Caco-2 (cell line): ENCODE results near the gene SPDYE1. TPM values are rescaled to one million over a fixed set of nuclear protein-coding genes. Genes with fewer than 3 reads are reported as not detected.
"Not testable (repeated sequence)": the region's sequence is repeated elsewhere in the genome, so short reads cannot be mapped to it uniquely, and the experiment has no call there.

Source experiments
- BruUV-seq: library from RNA; stranded (reverse); fragments of 400-500 nt; replicated peaks from 2 replicates; lab custom pipeline; 2021; lab: Mats Ljungman, UMichigan
- CTCF ChIA-PET: fragments of 300-600 bp; sonication (Branson Sonifier 250); formaldehyde crosslinking; loops from one replicate; lab custom pipeline; 2022; ENCODE audit warnings: antibody characterized with exemption; lab: Charles Lee
- POLR2A ChIA-PET: fragments of 300-600 bp; sonication (Branson Sonifier 250); formaldehyde crosslinking; loops from one replicate; lab custom pipeline; 2022; ENCODE audit warnings: antibody characterized with exemption; lab: Charles Lee
- DNase-seq, 2 experiments: peaks; one replicate each; pipeline versions ENCODE4 v3.0.0 to v3.0.0-alpha.2; 2020 to 2022
- H3K27me3 ChIP-seq: replicated peaks from 2 replicates; pipeline ENCODE4 v1.6.0; 2011; ENCODE audit warnings: low read length; ENCODE audit not compliant: control insufficient read depth, insufficient read depth
- H3K36me3 ChIP-seq: 2 replicates; pipeline ENCODE4 v1.5.1; 2011; ENCODE audit warnings: low read length; ENCODE audit not compliant: control insufficient read depth, insufficient read depth
- H3K4me1 ChIP-seq: fragments of 250-450 bp; sonication (Bioruptor Pico); 2 replicates; pipeline ENCODE4 v1.5.1; 2020; ENCODE audit warnings: mild to moderate bottlenecking
- H3K4me3 ChIP-seq: 2 replicates; pipeline ENCODE4 v1.5.1; 2011; ENCODE audit warnings: low read depth, mild to moderate bottlenecking, control low read depth, low read length
- H3K9me3 ChIP-seq: fragments of 250-450 bp; sonication (Bioruptor Pico); 2 replicates; pipeline ENCODE4 v1.5.1; 2020; ENCODE audit warnings: mild to moderate bottlenecking, moderate library complexity
- H3K27ac Mint-ChIP-seq: one replicate; pipeline ENCODE4 v1.8.0; 2022; ENCODE audit warnings: mixed read lengths; ENCODE audit not compliant: unreplicated experiment
- H3K27me3 Mint-ChIP-seq: one replicate; pipeline ENCODE4 v1.8.0; 2022; ENCODE audit warnings: mixed read lengths; ENCODE audit not compliant: insufficient read depth, unreplicated experiment
- H3K36me3 Mint-ChIP-seq: one replicate; pipeline ENCODE4 v1.8.0; 2022; ENCODE audit warnings: mild to moderate bottlenecking, mixed read lengths; ENCODE audit not compliant: insufficient read depth, unreplicated experiment
- H3K4me1 Mint-ChIP-seq: one replicate; pipeline ENCODE4 v1.8.0; 2022; ENCODE audit warnings: low read depth, mixed read lengths; ENCODE audit not compliant: unreplicated experiment
- H3K4me3 Mint-ChIP-seq: one replicate; pipeline ENCODE4 v1.8.0; 2022; ENCODE audit warnings: mild to moderate bottlenecking, moderate library complexity, mixed read lengths; ENCODE audit not compliant: unreplicated experiment
- H3K9me3 Mint-ChIP-seq: one replicate; pipeline ENCODE4 v1.8.0; 2022; ENCODE audit warnings: mixed read lengths; ENCODE audit not compliant: unreplicated experiment
- intact Hi-C: fragments of 100-400 bp; cut with micrococcal nuclease; formaldehyde crosslinking; loops from one replicate; pipeline ENCODE4 v1.10.0; 2022; ENCODE audit not compliant: unreplicated experiment
- total RNA-seq: library from RNA; stranded (reverse); gene quantifications from 2 replicates; pipeline ENCODE4 v1.2.3, GENCODE V29; 2022
- TF ChIP-seq, protein P1 (sequence below), 2 experiments: fragments of 200-600 bp in 1 of 2; IDR thresholded peaks; 1 replicate in 1 of 2; 2 replicates in 1 of 2; pipeline versions ENCODE4 v1.5.1 to v1.8.0; 2011 to 2022; ENCODE audit warnings: antibody characterized with exemption in 1 of 2, control low read depth in 1 of 2, inconsistent platforms in 1 of 2, low read depth in 1 of 2, low read length in 1 of 2, mild to moderate bottlenecking in 1 of 2, moderate library complexity in 1 of 2; ENCODE audit not compliant: insufficient read depth in 1 of 2, severe bottlenecking in 1 of 2, unreplicated experiment in 1 of 2

SPDYE1 gene
- total RNA-seq, 1 experiment from 2014 or later: not detected

DNA sequence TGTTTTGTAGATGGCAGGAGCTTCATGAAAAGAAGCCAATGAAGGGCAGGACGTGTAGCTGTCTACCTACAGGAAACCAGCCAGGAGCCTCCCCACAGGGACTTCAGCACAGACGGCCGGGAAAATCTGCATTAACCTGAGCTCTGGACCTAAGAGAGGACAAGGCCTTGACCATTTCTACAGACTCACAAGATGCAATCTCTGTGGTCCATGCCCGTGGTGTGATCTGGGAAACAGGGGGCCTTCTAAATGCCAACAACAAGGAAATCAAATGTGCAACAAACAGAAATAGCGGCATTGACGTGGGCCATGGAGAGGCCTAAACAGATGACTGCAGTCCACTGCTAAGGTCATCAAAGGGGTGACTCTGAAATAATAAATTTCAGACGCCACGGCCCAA is 14.4 kb downstream of the SPDYE1 start:
- H3K9me3 ChIP-seq, H3K9me3 Mint-ChIP-seq, H3K27me3 ChIP-seq, BruUV-seq, POLR2A ChIA-PET, H3K27ac Mint-ChIP-seq, H3K4me3 Mint-ChIP-seq, H3K36me3 ChIP-seq, H3K4me1 ChIP-seq, CTCF ChIA-PET, H3K4me1 Mint-ChIP-seq, intact Hi-C loops, H3K27me3 Mint-ChIP-seq, H3K4me3 ChIP-seq, DNase-seq: not testable (repeated sequence)
- H3K36me3 Mint-ChIP-seq: peaks cover 11% of the 10 kb centered on the region

DNA sequence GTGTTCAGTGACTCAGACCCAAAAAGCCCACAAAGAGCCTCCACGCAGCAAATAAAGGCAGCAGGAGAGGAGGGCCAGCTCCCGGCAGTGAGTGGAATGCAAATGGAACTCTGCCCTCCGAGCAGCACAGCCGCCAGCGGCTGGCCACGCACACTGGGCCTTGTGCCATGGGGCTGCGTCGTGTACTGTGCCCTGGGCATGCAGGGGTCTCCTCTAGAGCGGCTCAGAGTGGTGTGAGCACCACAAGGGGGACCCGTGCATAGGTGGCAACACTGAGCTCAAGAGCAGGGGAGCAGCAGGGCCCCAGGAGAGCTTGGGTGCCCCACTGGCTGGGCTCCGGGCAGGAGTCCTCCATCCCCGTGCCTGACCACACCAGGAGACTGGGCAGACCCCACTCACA is 17.4 kb downstream of the SPDYE1 start:
- intact Hi-C loops: loop anchor here (5.0 kb wide), 1 partner anchor 67 kb away; the partner anchor contains the start of gene POLM
- not testable (repeated sequence) for H3K4me3 Mint-ChIP-seq, BruUV-seq

DNA sequence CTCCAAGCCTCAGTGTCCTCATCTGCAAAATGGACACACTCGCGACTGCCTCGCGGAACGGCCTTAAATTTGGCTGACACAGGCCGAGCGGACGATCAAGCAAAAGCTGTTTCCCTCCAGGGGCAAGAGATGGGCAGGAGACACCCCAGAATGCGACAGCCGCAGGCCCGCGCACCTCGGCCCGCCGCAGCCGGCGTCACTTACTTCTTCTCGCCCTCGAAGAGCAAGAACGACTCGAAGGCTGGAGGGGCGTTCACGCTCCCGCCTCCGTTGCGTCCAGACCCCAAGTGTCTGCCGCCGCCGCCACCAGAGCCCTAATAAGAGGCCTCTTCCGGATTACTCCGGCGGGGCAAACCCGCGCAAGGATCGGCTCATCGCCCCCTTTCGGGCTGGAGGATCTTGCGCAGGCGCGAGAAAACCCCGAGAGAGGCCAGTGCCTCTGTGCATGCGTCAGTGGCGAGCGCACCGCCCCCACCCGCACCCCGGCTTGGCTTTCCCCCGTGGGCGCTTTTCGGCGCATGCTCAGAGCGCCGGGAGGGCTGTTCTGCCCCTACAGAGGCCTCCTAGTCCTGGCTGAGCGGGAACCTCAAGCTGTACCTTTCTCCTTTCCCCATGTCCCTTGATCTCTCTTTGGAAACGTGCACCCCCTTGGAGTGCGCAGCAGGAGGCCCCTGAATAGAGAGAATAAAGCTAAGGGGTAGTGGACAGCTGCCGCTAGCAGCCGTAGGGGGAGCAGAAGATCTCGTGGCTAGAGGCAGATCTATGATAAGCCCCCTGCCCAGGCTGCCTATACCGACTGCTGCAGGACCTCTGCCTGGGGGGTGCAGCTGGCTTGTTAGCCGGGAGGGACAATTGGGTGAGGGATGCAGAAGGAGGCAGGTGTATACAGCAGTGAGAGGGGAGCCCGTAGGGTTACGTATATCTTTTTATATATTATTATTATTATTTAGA is 21.4 kb downstream of the SPDYE1 start:
- H3K36me3 Mint-ChIP-seq, H3K36me3 ChIP-seq, H3K27me3 Mint-ChIP-seq, H3K4me1 Mint-ChIP-seq, H3K27me3 ChIP-seq, H3K9me3 Mint-ChIP-seq, BruUV-seq, H3K4me1 ChIP-seq, H3K9me3 ChIP-seq, POLR2A ChIA-PET: not testable (repeated sequence)
- TF ChIP-seq, protein P1, sequence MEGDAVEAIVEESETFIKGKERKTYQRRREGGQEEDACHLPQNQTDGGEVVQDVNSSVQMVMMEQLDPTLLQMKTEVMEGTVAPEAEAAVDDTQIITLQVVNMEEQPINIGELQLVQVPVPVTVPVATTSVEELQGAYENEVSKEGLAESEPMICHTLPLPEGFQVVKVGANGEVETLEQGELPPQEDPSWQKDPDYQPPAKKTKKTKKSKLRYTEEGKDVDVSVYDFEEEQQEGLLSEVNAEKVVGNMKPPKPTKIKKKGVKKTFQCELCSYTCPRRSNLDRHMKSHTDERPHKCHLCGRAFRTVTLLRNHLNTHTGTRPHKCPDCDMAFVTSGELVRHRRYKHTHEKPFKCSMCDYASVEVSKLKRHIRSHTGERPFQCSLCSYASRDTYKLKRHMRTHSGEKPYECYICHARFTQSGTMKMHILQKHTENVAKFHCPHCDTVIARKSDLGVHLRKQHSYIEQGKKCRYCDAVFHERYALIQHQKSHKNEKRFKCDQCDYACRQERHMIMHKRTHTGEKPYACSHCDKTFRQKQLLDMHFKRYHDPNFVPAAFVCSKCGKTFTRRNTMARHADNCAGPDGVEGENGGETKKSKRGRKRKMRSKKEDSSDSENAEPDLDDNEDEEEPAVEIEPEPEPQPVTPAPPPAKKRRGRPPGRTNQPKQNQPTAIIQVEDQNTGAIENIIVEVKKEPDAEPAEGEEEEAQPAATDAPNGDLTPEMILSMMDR (IDR thresholded peaks at IDR 0.05; ENCODE audit: insufficient read depth in 1 of 2, low read depth in 1 of 2, low read length in 1 of 2, severe bottlenecking in 1 of 2, unreplicated experiment in 1 of 2): peak; percentile 48 to 62
- CTCF ChIA-PET: interaction anchor here (0.6 to 1.1 kb wide), 4 partner anchors 20 to 533 kb away, joined by 3 to 6 read pairs (median 3); partner anchors contain the start of gene DBNL
- peak overlapping the region; percentile 62 for H3K4me3 ChIP-seq
- intact Hi-C loops: loop anchor here (5.0 kb wide), 1 partner anchor 63 kb away; the partner anchor contains the start of gene POLM
- peak overlapping the region; percentile 73 for H3K4me3 Mint-ChIP-seq
- H3K27ac Mint-ChIP-seq: peak overlapping the region; percentile 70
- DNase-seq: peak; percentile 98

More for the DNA sequence above, 17.4 kb downstream of the SPDYE1 start:
- H3K36me3 ChIP-seq, H3K4me1 Mint-ChIP-seq, H3K27me3 ChIP-seq, H3K9me3 Mint-ChIP-seq, CTCF ChIA-PET, H3K9me3 ChIP-seq, H3K4me1 ChIP-seq, H3K4me3 ChIP-seq, H3K27me3 Mint-ChIP-seq, POLR2A ChIA-PET, H3K27ac Mint-ChIP-seq, DNase-seq: not testable (repeated sequence)
- peaks cover 12% of the 10 kb centered on the region for H3K36me3 Mint-ChIP-seq

DNA sequence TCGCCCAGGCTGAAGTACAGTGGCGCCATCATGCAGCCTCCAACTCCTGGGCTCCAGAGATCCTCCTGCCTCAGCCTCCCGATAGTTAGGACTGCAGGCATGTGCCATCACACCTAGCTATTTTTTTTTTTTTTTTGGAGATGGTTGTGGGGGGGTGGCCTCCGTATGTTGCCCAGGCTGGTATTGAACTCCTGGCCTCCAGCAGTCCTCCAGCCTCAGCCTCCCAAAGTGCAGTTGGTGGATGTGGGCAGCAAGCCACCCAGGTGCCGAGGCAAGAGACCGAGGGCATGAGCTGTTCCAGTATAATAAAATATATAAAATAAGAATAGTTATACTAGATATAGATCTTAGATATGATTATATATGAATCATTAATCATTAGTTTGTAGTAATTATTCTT is 22.1 kb downstream of the SPDYE1 start:
- H3K36me3 Mint-ChIP-seq, H3K9me3 ChIP-seq, BruUV-seq, H3K9me3 Mint-ChIP-seq, POLR2A ChIA-PET, H3K27me3 Mint-ChIP-seq, H3K36me3 ChIP-seq, H3K27me3 ChIP-seq, H3K4me3 ChIP-seq, H3K4me1 Mint-ChIP-seq, H3K4me1 ChIP-seq, H3K4me3 Mint-ChIP-seq, H3K27ac Mint-ChIP-seq, DNase-seq: not testable (repeated sequence)
- CTCF ChIA-PET: interaction anchor here (0.6 to 1.1 kb wide), 5 partner anchors 19 to 532 kb away, joined by 3 to 6 read pairs (median 3); partner anchors contain the start of gene DBNL
- intact Hi-C loops: loop anchor here (5.0 kb wide), 1 partner anchor 62 kb away; the partner anchor contains the start of gene POLM

DNA sequence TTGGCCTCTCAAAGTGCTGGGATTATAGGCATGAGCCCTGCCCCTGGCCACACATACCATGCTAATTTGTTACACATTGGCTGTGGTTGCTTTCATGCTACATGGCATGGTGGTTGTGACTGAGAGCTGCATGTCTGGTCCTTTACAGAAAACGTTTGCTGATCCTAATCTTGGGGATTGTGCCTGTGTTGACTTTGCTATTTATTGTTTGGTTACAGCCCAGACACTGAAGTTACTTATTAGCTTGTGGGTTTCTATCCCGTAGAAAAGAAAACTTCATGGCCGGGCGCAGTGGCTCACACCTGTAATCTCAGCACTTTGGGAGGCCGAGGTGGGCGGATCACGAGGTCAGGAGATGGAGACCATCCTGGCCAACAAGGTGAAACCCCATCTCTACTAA is 24.4 kb downstream of the SPDYE1 start:
- H3K4me1 ChIP-seq, H3K36me3 ChIP-seq, BruUV-seq, H3K36me3 Mint-ChIP-seq, H3K27me3 ChIP-seq, H3K27me3 Mint-ChIP-seq, H3K9me3 ChIP-seq, CTCF ChIA-PET, H3K4me3 ChIP-seq, H3K4me3 Mint-ChIP-seq, H3K4me1 Mint-ChIP-seq, H3K27ac Mint-ChIP-seq, H3K9me3 Mint-ChIP-seq, intact Hi-C loops: not testable (repeated sequence)
- POLR2A ChIA-PET: interaction anchor here (0.7 kb wide), 1 partner anchor 552 kb away, joined by 3 read pairs; no protein-coding TSS in a partner anchor
- peak in 1 of 2 experiments; percentile 46 for DNase-seq
